GM21360 (cell line): ENCODE data around the gene PLPPR3.

Experiments used
- ATAC-seq: cut with Tn5 transposase; IDR thresholded peaks from one replicate; pipeline ENCODE4 v1.9.1; 2021; ENCODE audit warnings: mild to moderate bottlenecking, moderate library complexity; ENCODE audit not compliant: unreplicated experiment

The PLPPR3 gene

DNA sequence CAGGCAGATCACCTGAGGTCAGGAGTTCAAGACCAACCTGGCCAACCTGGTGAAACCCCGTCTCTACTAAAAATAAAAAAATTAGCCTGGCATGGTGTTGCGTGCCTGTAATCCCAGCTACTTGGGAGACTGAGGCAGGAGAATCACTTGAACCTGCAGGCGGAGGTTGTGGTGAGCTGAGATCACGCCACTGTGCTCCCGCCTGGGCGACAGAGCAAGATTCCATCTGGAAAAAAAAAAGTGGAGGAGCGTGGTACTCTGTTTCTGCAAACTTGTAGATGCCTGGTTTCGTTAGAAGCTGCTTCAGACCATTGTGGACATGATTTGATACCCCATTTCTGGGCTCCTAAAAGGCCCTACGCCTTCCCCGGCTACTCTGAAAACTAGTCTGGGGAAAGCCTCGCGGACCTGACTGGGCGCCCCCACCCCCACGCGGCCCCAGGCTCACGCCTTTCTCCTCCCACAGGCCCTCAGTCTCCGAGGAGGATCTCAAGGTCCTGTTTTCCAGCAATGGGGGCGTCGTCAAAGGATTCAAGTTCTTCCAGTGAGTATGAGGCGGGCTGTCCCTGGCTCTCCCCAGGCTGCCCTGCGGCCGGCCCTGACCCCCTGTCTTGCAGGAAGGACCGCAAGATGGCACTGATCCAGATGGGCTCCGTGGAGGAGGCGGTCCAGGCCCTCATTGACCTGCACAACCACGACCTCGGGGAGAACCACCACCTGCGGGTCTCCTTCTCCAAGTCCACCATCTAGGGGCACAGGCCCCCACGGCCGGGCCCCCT lies 11.5 kb downstream of the PLPPR3 start:
- no peak for ATAC-seq

GRCh38 chr19:808423-808775 lies 13.4 kb downstream of the PLPPR3 start:
- no peak for ATAC-seq

DNA sequence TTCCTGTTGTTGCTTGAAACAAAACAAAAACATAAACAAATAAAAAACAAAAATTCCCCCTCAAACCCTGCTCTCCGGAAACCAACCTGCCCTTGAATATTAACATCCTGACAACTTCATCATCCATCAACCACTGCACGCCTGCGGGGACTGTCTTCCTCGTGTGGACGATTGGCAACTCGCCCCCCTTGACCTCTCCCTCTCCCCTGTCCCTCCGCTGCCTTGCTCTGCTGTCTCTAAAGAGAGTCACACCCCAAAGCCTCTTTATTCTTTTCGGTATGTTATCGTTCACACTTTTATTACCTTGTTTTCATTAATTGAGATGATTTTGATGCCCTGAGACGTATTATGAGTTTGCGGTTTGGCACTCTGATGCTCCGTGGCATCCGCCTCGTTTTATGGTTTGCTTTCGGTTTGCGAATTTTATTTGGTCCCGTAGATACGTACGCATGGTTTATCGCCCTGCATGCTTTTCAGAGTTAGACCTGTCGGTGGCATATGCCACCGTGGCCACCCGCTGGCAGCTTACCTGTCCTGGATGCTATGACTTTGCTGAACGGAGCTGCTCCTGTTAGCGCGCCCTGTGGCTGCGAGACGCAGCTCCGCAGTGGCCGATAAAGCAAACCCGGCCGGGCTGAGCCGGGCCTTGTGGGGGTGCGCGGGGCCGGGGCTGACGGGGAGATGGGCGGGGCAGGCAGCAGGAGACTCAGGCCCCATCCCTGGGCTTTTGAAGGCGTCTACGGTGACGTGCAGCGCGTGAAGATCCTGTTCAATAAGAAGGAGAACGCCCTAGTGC lies 13.9 kb downstream of the PLPPR3 start:
- no peak for ATAC-seq

DNA sequence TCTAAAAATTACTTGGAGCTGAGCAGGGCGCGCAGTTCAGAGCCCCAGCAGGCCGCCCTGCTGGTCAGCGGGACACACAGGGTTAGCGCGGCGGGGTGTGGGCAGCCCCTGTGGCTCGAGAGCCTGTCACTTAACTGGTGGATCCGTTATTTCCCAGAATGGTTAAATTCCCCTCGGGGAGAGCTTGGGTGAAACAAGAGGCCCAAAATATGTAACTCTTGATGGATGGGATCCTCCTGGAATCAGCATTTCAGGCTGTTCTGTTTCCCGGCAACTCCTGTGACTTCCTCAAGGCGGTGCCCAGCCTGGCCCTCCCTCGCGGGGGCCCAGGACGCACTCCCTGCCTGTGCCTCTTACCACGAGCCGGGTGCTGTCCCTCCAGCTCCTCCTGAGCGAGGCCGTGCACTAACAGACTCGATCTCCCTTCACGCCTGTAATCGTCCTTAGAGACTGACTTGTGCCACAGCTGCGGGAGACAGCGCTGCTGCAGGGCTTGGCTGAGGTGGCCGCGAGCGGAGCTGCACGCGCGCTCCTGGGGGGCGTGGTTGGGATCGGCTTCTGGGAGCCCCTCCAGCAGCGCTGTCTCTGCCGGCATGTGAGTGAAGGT lies 14.8 kb downstream of the PLPPR3 start:
- ATAC-seq: no peak

DNA sequence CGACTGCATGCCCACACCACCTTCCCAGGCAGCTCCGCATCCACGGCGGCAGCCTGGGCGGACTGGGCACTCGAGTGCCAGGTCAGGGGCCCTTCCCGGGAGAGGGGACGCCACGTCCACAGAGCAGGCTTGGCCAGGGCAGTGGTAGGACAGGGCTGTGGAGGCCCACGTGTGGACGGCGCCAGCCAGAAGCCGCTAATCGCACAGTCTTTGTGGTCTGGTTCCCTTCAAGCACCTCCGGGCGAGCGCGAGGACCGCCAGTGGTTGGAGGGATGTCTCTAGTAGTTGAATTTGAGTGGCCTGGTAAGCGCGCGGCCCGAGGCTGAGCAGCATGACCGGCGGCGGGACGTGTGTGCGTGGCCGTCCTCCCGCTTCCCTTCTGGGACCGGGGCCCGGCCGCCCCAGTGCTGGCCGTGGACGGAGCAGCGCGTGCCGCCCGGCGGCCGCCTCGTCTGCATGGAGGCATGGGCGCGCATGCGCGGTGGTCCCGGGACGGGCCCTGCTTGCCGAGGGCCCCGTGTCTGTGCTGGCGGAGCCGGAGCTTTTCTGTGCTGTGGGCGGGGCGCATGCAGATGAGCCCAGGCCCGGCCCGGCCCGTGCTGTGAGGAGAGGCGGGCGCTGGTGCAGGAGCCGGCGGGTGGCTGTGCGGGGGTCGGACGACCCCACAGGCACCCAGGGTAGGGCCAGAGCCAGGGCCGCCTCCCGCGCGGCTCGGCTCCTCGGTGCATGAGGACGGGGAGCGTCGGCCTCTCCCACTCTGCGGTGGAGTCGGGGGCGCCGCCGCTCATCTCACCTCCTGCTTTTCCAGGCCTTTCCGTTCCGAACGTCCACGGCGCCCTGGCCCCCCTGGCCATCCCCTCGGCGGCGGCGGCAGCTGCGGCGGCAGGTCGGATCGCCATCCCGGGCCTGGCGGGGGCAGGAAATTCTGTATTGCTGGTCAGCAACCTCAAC lies 15.9 kb downstream of the PLPPR3 start:
- ATAC-seq: no peak

DNA sequence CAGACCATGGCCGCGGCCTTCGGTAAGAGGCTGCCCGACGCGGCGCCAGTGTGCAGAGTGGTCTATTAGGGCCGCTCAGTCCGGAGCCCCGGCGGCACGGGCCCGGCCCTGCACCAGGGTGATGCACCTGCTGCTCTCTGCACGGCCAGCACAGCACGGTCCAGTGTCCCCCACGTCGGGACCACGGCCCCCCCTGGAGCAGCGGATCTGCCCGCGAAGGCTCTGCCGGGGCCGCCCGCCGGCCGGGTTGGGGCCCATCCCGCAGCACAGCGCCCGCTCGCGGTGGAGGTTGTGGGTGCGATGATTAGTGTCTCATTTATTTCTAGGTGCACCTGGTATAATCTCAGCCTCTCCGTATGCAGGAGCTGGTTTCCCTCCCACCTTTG lies 16.6 kb downstream of the PLPPR3 start:
- no peak for ATAC-seq

DNA sequence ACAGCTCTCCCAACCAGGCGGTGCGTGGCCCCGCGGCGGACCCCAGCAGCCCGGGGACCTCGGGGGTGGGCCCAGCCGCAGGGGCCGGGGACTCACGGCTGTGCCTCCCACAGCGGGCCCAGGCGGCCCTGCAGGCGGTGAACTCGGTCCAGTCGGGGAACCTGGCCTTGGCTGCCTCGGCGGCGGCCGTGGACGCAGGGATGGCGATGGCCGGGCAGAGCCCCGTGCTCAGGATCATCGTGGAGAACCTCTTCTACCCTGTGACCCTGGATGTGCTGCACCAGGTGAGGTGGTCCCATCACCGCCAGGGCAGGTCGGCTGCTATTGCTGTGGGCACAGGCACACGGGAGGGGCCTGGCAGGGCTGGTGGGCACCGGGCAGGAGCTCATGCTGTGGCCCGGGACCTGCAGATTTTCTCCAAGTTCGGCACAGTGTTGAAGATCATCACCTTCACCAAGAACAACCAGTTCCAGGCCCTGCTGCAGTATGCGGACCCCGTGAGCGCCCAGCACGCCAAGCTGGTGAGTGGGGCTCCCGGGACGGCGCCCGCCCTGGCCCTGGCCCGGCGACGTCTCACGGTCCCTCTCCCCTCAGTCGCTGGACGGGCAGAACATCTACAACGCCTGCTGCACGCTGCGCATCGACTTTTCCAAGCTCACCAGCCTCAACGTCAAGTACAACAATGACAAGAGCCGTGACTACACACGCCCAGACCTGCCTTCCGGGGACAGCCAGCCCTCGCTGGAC lies 17.2 kb downstream of the PLPPR3 start:
- no peak for ATAC-seq

- no peak for ATAC-seq
Measured at GRCh38 chr19:803686-804418, 17.9 kb downstream of the PLPPR3 start.

GRCh38 chr19:803099-803561 lies 18.6 kb downstream of the PLPPR3 start:
- no peak for ATAC-seq

DNA sequence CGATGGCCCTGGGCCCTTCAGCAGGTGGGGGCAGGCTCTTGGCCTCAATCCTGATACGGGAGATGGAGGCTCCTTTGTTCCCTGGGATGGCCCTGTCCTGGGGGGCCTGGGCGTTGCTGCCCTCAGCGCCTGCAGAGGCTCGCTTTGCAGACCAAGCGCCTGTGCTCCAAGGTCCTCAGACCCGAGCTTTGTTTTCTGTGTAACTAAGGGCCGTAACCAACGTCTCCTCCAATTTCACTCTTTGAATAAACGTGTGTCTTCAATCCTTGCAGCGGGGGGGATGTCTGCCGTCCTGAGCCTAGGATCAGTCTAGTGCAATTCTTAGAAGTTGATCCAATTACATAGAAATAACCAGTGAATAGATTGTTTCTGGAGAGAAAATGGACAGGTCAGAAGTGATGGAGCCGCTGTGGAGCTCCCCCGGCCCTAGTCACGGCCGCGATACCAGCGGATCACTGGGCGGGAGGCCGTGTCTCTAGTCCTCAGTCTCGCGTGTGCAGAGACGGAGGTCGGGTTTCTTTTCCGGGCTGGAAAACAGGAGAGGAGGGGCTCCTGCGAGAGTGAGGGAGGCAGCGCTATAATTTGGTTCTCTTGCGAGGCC lies 19.2 kb downstream of the PLPPR3 start:
- ATAC-seq: no peak

GRCh38 chr19:801861-802497 lies 19.8 kb downstream of the PLPPR3 start:
- ATAC-seq: no peak

DNA sequence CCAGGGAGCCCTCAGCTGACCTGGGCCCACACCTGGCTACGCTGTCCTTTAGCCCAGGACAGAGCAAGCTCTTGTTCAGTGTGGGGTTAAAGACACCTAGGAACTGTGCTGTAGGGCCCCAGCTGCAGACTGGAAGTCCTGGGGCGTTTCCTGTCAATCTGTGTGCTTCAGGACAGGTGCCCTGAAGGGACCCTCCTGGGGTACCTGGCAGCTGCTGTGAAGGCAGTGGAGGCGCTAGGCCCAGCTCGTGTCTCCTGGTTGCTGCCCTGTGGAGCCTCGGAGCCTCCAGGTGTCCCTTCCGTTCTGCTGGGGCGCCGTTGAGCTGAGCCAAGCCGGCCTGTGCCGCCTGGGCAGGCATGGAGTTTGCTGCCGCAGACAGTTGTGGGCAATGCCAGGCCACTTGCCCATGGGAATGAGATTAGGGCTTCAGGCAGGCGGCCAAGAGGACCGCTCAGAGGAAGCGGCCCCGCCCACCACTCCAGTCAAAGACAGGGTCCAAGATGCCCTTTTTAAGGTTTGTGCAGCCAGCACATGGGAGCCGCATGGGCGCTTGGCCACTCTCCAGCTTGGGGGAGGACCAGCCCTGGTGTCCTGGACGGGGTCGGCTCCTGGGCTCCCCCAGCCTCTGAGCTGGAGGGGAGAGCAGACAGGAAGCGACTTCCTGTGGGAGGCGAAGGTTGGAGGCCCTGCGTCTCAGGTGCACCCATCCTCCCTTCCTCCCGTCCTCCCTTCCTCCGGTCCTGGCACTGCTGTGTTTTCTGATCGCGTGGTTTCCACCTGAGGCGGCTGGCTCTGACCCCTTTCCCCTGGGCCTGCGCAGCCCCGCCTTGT lies 20.5 kb downstream of the PLPPR3 start:
- ATAC-seq: no peak

DNA sequence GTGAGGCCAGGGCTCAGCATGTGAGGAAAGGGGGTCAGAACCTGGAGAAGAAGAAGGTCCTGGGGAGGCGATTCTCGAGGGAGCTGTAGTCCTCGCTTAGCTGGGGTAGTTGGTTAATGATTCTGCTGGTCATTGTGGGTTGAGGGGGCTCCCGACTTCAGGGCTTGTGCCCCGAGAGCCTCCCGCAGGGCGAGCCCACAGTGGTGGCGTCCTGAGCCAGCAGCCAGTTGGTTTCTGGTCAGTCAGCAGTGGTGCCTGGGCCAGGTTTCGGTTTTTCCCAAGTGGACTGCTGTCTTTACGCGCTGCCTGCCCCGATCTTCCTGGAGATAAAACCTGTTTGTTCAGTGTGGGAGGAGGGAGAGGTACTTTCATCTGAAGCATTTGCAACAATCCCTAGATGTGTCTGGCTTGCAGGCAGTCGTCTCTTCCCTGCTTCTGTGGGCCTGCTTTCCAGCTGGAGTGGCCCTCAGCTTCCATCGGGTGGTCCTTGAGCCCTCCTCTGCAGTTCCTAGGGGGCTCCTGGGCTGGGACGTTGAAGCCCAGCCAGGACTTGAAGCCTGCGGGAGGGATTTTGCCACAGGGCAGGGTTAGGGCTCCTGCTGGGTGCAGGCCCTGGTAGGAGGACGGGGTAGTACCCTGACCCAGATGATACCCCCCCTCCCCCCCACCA lies 21.3 kb downstream of the PLPPR3 start:
- no peak for ATAC-seq

- no peak for ATAC-seq
Measured at GRCh38 chr19:799076-799881, 22.5 kb downstream of the PLPPR3 start.

DNA sequence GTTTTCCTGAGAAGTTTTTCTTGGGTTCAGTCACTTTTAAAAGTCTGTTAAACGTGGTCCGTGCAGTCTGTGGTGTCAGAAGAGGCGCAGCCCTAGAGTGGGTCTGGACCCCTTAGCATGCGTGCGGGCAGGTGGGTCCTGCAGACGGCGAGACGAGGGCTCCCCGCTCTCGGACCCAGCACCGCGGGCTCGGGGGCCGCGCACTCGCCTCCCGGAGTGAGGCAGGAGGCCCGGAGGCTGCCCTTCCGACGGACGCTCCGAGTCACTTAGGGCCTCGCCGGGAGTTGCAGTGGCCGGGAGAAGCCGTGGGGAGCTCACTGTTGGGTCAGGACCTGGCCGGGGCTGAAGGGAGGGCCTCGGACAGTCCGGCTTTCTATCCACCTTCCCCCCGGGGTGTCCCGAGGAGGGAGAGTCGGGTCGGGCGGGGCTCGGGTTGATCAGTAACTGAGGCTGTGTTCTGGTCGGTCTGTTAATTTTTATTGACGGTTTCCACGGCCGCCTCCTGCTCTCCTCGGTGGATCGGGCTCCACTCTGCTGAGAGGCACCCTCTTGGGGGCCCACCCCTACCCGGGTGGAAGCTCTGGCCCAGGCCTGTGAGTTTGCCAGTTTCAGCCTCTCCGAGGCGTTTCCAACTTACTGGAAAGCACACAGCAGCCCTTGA lies 23.2 kb downstream of the PLPPR3 start:
- ATAC-seq: no peak
